Prostate gland (tissue), 2 donors: Measurements from ENCODE around the gene CAMK2B. TPM values are rescaled to one million over a fixed set of nuclear protein-coding genes. Genes with fewer than 3 reads are reported as not detected.

ENCODE experiments used
- DNase-seq: peaks from one replicate; pipeline ENCODE4 v3.0.0-alpha.2; 2019; ENCODE audit warnings: low spot score
- H3K27ac ChIP-seq, 2 donors: fragments of 200-600 bp; sonication (generic); 2 replicates each; pipeline ENCODE4 v1.5.1; 2017 to 2019
- H3K27me3 ChIP-seq: fragments of 200-600 bp; sonication (generic); replicated peaks from 2 replicates; pipeline ENCODE4 v1.5.1; 2019; ENCODE audit not compliant: insufficient read depth
- H3K36me3 ChIP-seq, 2 donors: fragments of 200-600 bp; sonication (generic); 1 replicate in 1 of 2; 2 replicates in 1 of 2; pipeline versions ENCODE4 v1.5.1 to v1.8.1; 2017 to 2019
- H3K4me1 ChIP-seq: fragments of 200-600 bp; sonication (generic); replicated peaks from 2 replicates; pipeline ENCODE4 v1.5.1; 2019
- H3K4me3 ChIP-seq, 2 donors: fragments of 200-600 bp; sonication (generic); 2 replicates each; pipeline ENCODE4 v1.5.1; 2017 to 2019
- H3K9me3 ChIP-seq: fragments of 200-600 bp; sonication (generic); 2 replicates; pipeline ENCODE4 v1.5.1; 2017
- POLR2A ChIP-seq: fragments of 450-650 bp; IDR thresholded peaks from one replicate; pipeline ENCODE4 v1.6.1; 2016; ENCODE audit warnings: antibody characterized with exemption, mild to moderate bottlenecking
- POLR2AphosphoS5 ChIP-seq: sonication (generic); formaldehyde crosslinking; IDR thresholded peaks from one replicate; pipeline ENCODE4 v1.6.1; 2017; ENCODE audit warnings: antibody characterized with exemption
- WGBS: methylation state at CpG from one replicate; pipeline ENCODE4 v1.1.5; 2018; 5-methylcytosine and 5-hydroxymethylcytosine counted together
- intact Hi-C: fragments of 100-400 bp; cut with DNase I; formaldehyde crosslinking; loops from one replicate; pipeline ENCODE4 v1.14.2; 2022
- total RNA-seq, 2 donors: library from RNA; depleted of rRNA; stranded (reverse); fragments of >200 nt; gene quantifications; one replicate each; pipeline ENCODE4 v1.1.0, GENCODE V29; 2016
- TF ChIP-seq, protein P1 (sequence below), 4 experiments: fragments of 200-600 bp in 2 of 4; fragments of 450-650 bp in 2 of 4; sonication (generic) in 2 of 4; IDR thresholded peaks; 1 replicate in 3 of 4; 2 replicates in 1 of 4; pipeline ENCODE4 v1.5.1; 2016 to 2019; ENCODE audit warnings: antibody characterized with exemption in 4 of 4, mild to moderate bottlenecking in 2 of 4, moderate library complexity in 2 of 4

Gene CAMK2B
- total RNA-seq, 2 donors from 2014 or later = 5.7 to 16.9 TPM

DNA sequence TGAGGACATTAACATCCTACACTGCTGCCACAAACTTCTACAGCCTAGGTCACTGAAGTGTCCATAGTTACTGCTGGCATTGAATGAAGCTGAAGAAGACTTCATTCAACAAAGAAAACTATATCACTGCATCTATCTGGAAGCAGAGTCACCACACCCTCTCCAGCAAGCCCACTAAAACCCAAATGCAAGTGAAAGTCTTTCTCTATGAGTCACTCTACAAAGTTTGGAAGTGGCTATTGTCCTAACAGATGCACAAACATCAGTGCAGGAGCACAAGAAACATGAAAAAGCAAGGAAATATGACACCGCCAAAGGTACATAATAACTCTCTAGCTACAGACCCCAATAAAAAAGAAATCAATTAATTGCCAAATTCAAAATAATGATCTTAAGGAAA, 43.5 kb upstream of the CAMK2B start:
- WGBS = 83% methylated on average over 1 of the region's 1 CpG
- intact Hi-C loops = no loop called here
- H3K4me1 ChIP-seq = no peaks in the 10 kb centered on the region
- no peak for TF ChIP-seq POLR2AphosphoS5
- TF ChIP-seq, protein P1, sequence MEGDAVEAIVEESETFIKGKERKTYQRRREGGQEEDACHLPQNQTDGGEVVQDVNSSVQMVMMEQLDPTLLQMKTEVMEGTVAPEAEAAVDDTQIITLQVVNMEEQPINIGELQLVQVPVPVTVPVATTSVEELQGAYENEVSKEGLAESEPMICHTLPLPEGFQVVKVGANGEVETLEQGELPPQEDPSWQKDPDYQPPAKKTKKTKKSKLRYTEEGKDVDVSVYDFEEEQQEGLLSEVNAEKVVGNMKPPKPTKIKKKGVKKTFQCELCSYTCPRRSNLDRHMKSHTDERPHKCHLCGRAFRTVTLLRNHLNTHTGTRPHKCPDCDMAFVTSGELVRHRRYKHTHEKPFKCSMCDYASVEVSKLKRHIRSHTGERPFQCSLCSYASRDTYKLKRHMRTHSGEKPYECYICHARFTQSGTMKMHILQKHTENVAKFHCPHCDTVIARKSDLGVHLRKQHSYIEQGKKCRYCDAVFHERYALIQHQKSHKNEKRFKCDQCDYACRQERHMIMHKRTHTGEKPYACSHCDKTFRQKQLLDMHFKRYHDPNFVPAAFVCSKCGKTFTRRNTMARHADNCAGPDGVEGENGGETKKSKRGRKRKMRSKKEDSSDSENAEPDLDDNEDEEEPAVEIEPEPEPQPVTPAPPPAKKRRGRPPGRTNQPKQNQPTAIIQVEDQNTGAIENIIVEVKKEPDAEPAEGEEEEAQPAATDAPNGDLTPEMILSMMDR (IDR thresholded peaks at IDR 0.05) = no peak
- no peak for TF ChIP-seq POLR2A
- no peak for DNase-seq
- no peaks in the 10 kb centered on the region for H3K36me3 ChIP-seq
- H3K27ac ChIP-seq = no peak overlapping the region
- H3K9me3 ChIP-seq = no peaks in the 10 kb centered on the region
- no peaks in the 10 kb centered on the region for H3K27me3 ChIP-seq
- H3K4me3 ChIP-seq = no peak overlapping the region

DNA sequence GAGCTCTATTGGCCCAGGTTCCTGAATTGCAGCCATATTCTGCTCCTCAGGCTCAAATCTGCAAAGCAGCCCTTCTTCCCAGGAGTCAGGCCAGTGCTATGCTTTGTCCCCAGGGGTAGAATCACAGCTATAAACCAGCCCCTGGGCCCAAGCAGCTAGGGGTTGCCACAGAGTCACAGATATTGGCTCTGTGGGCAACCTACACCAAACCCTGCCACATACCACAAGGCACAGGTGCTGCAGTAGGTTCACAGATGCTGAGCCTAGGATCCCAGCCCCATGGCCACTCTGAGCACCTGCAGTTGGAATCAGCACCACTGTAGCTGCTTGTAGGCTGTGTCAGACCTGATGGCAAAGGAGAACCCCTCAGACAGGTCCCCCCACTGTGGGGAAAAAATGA, 43.1 kb upstream of the CAMK2B start:
- Histone ChIP-seq H3K4me3 (no peak overlapping the region), H3K4me1 (no peaks in the 10 kb centered on the region), H3K27me3 (no peaks in the 10 kb centered on the region), H3K27ac (no peak overlapping the region), H3K36me3 (no peaks in the 10 kb centered on the region), H3K9me3 (no peaks in the 10 kb centered on the region)
- intact Hi-C loops = no loop called here
- TF ChIP-seq, protein P1 (IDR thresholded peaks at IDR 0.05) = no peak
- no peak for TF ChIP-seq POLR2AphosphoS5
- TF ChIP-seq POLR2A = no peak
- no peak for DNase-seq

DNA sequence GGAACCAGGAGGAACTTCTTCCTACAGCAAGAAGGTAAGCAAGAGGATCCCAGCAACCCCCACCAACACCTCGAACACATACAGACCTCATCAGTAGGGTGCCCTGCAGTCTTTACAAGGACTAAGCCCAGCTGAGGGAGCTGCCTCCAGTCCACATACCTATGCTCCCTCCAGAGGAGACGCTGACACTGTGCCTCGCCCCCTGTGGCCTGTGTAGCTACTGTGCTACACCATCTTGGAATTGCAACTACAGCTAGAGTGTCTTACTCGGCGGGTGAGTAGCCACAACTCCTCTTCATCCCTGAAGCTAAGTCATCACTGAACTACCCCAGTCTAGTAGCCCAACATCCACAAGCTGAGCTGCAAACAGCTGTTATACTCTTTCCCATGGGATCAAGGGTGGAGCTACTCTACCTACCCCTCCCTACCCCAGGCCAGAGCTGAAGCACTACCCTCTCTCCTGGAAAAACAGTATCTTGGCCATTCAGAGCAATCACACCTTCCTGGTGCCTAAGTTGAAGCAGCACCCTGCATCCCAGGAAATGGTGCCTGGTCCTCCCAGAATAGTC, 42.2 kb upstream of the CAMK2B start:
- Histone ChIP-seq H3K4me3 (no peak overlapping the region), H3K9me3 (no peaks in the 10 kb centered on the region), H3K27me3 (no peaks in the 10 kb centered on the region), H3K36me3 (no peaks in the 10 kb centered on the region), H3K27ac (no peak overlapping the region), H3K4me1 (no peaks in the 10 kb centered on the region)
- TF ChIP-seq POLR2AphosphoS5 = no peak
- no peak for TF ChIP-seq POLR2A
- TF ChIP-seq, protein P1 (IDR thresholded peaks at IDR 0.05) = no peak
- WGBS = 95% methylated on average over 5 of the region's 5 CpGs
- DNase-seq = no peak
- intact Hi-C loops = no loop called here

DNA sequence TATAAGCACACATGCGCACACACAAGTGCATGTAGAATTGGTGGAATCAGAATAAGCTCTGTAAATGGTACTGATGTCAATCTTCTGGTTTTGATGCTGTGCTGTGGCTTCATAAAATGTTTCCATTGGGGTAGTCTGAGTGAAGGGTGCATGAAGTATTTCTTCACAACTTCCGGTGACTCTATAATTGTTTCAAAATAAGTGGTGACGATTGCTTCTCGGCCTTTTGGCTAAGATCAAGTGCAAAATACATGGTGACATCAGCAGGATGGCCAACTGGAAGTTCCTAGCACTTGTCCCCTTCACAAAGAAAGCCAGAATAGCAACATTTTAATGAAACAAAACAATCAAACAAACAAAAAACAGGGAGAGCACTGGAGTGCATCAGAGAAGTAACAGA, 41.6 kb upstream of the CAMK2B start:
- 94% methylated on average over 4 of the region's 4 CpGs for WGBS
- H3K9me3 ChIP-seq = no peaks in the 10 kb centered on the region
- TF ChIP-seq POLR2AphosphoS5 (no peak), POLR2A (no peak)
- TF ChIP-seq, protein P1 (IDR thresholded peaks at IDR 0.05) = no peak
- H3K36me3 ChIP-seq = no peaks in the 10 kb centered on the region
- no peak overlapping the region for H3K4me3 ChIP-seq
- DNase-seq = no peak
- H3K27me3 ChIP-seq = no peaks in the 10 kb centered on the region
- intact Hi-C loops = no loop called here
- no peaks in the 10 kb centered on the region for H3K4me1 ChIP-seq
- no peak overlapping the region for H3K27ac ChIP-seq

DNA sequence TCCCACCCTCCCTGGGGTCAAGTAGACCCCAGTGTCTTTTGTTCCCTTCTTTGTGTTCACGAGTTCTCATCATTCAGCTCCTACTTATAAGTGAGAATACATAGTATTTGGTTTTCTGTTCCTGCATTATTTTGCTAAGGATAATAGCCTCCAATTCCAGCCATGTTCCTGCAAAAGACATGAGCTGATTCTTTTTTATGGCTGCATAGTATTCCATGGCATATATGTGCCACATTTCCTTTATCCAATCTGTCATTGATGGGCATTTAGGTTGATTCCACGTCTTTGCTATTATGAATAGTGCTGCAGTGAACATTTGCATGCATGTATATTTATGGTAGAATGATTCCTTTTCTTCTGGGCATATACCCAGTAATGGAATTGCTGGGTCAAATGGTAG, 28.3 kb upstream of the CAMK2B start:
- Histone ChIP-seq H3K4me1 (no peaks in the 10 kb centered on the region), H3K27me3 (no peaks in the 10 kb centered on the region), H3K9me3 (no peaks in the 10 kb centered on the region), H3K36me3 (no peaks in the 10 kb centered on the region), H3K27ac (no peak overlapping the region), H3K4me3 (no peak overlapping the region)
- intact Hi-C loops = no loop called here
- TF ChIP-seq, protein P1 (IDR thresholded peaks at IDR 0.05) = no peak
- TF ChIP-seq POLR2AphosphoS5 (no peak), POLR2A (no peak)
- no peak for DNase-seq
- 84% methylated on average over 2 of the region's 2 CpGs for WGBS
